GM21825 (cell line): ENCODE data around the gene COL5A1.
"Not testable (repeated sequence)": the region's sequence is repeated elsewhere in the genome, so short reads cannot be mapped to it uniquely, and the experiment has no call there.

Experiments
- ATAC-seq: cut with Tn5 transposase; IDR thresholded peaks from one replicate; pipeline ENCODE4 v1.9.1; 2021; ENCODE audit warnings: mild to moderate bottlenecking, moderate library complexity; ENCODE audit not compliant: unreplicated experiment

The COL5A1 gene

GRCh38 chr9:134707031-134707680 lies 65.6 kb downstream of the COL5A1 start:
- no peak for ATAC-seq

GRCh38 chr9:134707731-134708671 lies 66.4 kb downstream of the COL5A1 start:
- ATAC-seq = no peak

GRCh38 chr9:134708672-134709038 lies 67.1 kb downstream of the COL5A1 start:
- ATAC-seq = no peak

GRCh38 chr9:134709512-134710270 lies 68.1 kb downstream of the COL5A1 start:
- no peak for ATAC-seq

- no peak for ATAC-seq
Measured at GRCh38 chr9:134710271-134710540, 68.6 kb downstream of the COL5A1 start.

- no peak for ATAC-seq
Measured at GRCh38 chr9:134710901-134711300, 69.3 kb downstream of the COL5A1 start.

- no peak for ATAC-seq
Measured at GRCh38 chr9:134712243-134712642, 70.6 kb downstream of the COL5A1 start.

GRCh38 chr9:134712926-134713325 lies 71.3 kb downstream of the COL5A1 start:
- no peak for ATAC-seq

GRCh38 chr9:134715536-134715935 lies 73.9 kb downstream of the COL5A1 start:
- not testable (repeated sequence) for ATAC-seq

- ATAC-seq = no peak
Measured at GRCh38 chr9:134716067-134716466, 74.5 kb downstream of the COL5A1 start.

GRCh38 chr9:134717056-134717455 lies 75.5 kb downstream of the COL5A1 start:
- ATAC-seq = no peak

GRCh38 chr9:134717924-134718645 lies 76.5 kb downstream of the COL5A1 start:
- no peak for ATAC-seq

GRCh38 chr9:134719331-134719730 lies 77.7 kb downstream of the COL5A1 start:
- no peak for ATAC-seq

GRCh38 chr9:134720136-134720753 lies 78.6 kb downstream of the COL5A1 start:
- ATAC-seq = no peak

GRCh38 chr9:134720796-134721195 lies 79.2 kb downstream of the COL5A1 start:
- ATAC-seq = no peak

GRCh38 chr9:134721344-134721743 lies 79.7 kb downstream of the COL5A1 start:
- ATAC-seq = no peak

- no peak for ATAC-seq
Measured at GRCh38 chr9:134722120-134722701, 80.6 kb downstream of the COL5A1 start.

GRCh38 chr9:134723037-134723436 lies 81.4 kb downstream of the COL5A1 start:
- ATAC-seq = no peak

GRCh38 chr9:134723491-134724190 lies 82.0 kb downstream of the COL5A1 start:
- ATAC-seq = no peak
